Heart left ventricle (tissue), 16 donors: Measurements from ENCODE around the gene LAMA5. TPM values are rescaled to one million over a fixed set of nuclear protein-coding genes. Genes with fewer than 3 reads are reported as not detected.

Source experiments
- ATAC-seq, 4 donors: fragments of 200-7000 bp; cut with Tn5 transposase; one replicate each; pipeline ENCODE4 v1.9.1; 2020 to 2022; ENCODE audit warnings: moderate library complexity in 4 of 4, mild to moderate bottlenecking in 3 of 4, moderate number of reproducible peaks in 1 of 4
- DNase-seq, 5 donors: peaks; one replicate each; pipeline ENCODE4 v3.0.0-alpha.2; 2020
- H3K27ac ChIP-seq, 12 donors: fragments of 200-600 bp; sonication (generic) in 4 of 12; one replicate each; pipeline versions ENCODE4 v1.5.0 to v1.8.0; 2016 to 2022; ENCODE audit warnings: mild to moderate bottlenecking in 2 of 12
- H3K27me3 ChIP-seq, 9 donors: fragments of 200-600 bp; sonication (generic) in 2 of 9; one replicate each; pipeline versions ENCODE4 v1.5.1 to v1.8.0; 2016 to 2022; ENCODE audit warnings: mild to moderate bottlenecking in 3 of 9
- H3K36me3 ChIP-seq, 9 donors: fragments of 200-600 bp; sonication (generic) in 2 of 9; one replicate each; pipeline versions ENCODE4 v1.5.0 to v1.8.0; 2018 to 2022; ENCODE audit warnings: mild to moderate bottlenecking in 2 of 9
- H3K4me1 ChIP-seq, 12 donors: fragments of 200-600 bp; sonication (generic) in 4 of 12; one replicate each; pipeline versions ENCODE4 v1.5.0 to v1.8.0; 2016 to 2022; ENCODE audit warnings: mild to moderate bottlenecking in 3 of 12
- H3K4me3 ChIP-seq, 12 donors: fragments of 200-600 bp; sonication (generic) in 4 of 12; one replicate each; pipeline versions ENCODE4 v1.5.0 to v1.8.0; 2017 to 2022; ENCODE audit warnings: mild to moderate bottlenecking in 9 of 12, moderate library complexity in 4 of 12
- H3K9me3 ChIP-seq, 12 donors: fragments of 200-600 bp; sonication (generic) in 4 of 12; one replicate each; pipeline versions ENCODE4 v1.5.0 to v1.8.0; 2016 to 2022; ENCODE audit warnings: mild to moderate bottlenecking in 1 of 12
- POLR2A ChIP-seq, 2 donors: fragments of 450-650 bp; IDR thresholded peaks; one replicate each; pipeline ENCODE4 v1.6.1; 2017; ENCODE audit warnings: antibody characterized with exemption in 2 of 2, mild to moderate bottlenecking in 2 of 2, moderate library complexity in 2 of 2
- WGBS, 4 donors: extraction: QIAGEN DNeasy Blood & Tissue Kit in 2 of 4; methylation state at CpG; one replicate each; pipeline versions ENCODE4 v1.1.5 to v1.1.7; 2013 to 2018; 5-methylcytosine and 5-hydroxymethylcytosine counted together
- intact Hi-C, 10 donors: fragments of 100-400 bp; cut with DNase I; formaldehyde crosslinking; loops; one replicate each; pipeline versions ENCODE4 v1.11.1 to v1.14.2; 2022
- polyA plus RNA-seq, 2 donors: library from polyadenylated mRNA; stranded (reverse); fragments of 200-250 nt; gene quantifications; one replicate each; pipeline ENCODE4 v1.2.3, GENCODE V29; 2013
- total RNA-seq, 9 donors: library from RNA; depleted of rRNA in 2 of 9; stranded (reverse); fragments of >200 nt in 2 of 9; fragmentation: NEBNext Ultra II Directional in 3 of 9; extraction: Animal tissue kit (Norgen Biotek cat#: 25700) in 3 of 9; gene quantifications; one replicate each; pipeline versions ENCODE4 v1.1.0 to v1.2.4, GENCODE V29; 2016 to 2023
- TF ChIP-seq, protein P1 (sequence below), 12 donors: fragments of 200-600 bp; sonication (generic) in 4 of 12; IDR thresholded peaks; one replicate each; pipeline versions ENCODE4 v1.5.0 to v1.8.0; 2018 to 2022; ENCODE audit warnings: antibody characterized with exemption in 12 of 12, mild to moderate bottlenecking in 5 of 12
- donor health status: ischemic (EF 13 %, LVEDD 7.1; RV severe dilation, severe dysfunction).
- donor health status: healthy with polysubstance abuse.
- donor health status: DM: no; HTN: yes; CAD: no.
- donor health status: DM: no; HTN: no; CAD: no.
- donor health status: ischemic (EF 25% LVEDD 6.9; RV normal size, moderate dysfunction).
- donor health status: ischemic (EF 25% LVEDD 5.7; RV mildly dilated, moderate dysfunction).
- donor health status: healthy.
- donor health status: DM: yes; HTN: yes; CAD: no.
- donor health status: ischemic (EF 35%, LVEDD 5.7; RV mildly dilated, moderate dysfunction).
- donor health status: nonischemic (EF 11% LVEDD 7.7; RV severe dilation, severe dysfunction).
- donor health status: DM: yes; HTN: yes; CAD: no.
- donor health status: PGD.
- donor health status: ischemic (EF 29% LVEDD 5.4; RV normal size, mild dysfunction).
- donor health status: nonischemic (EF 23%, LVEDD 6.1; RV moderate dilation, normal function).

LAMA5 gene
- total and polyA plus RNA-seq, 11 donors, result 57.4 to 128 (median 73.6) TPM

- no peak overlapping the region for H3K4me3 ChIP-seq
- peak overlapping the region; percentile 62 to 97 (median 91) for H3K27ac ChIP-seq
- peaks cover 0 to 11% (median 0%) of the 10 kb centered on the region in 12 donors for H3K9me3 ChIP-seq
- ATAC-seq, result peak; percentile 70 to 74 (median 72)
- H3K36me3 ChIP-seq, result peaks cover 0 to 40% (median 25%) of the 10 kb centered on the region in 9 donors
- H3K27me3 ChIP-seq, result peaks cover 0 to 4% (median 0%) of the 10 kb centered on the region in 9 donors
- TF ChIP-seq, protein P1, sequence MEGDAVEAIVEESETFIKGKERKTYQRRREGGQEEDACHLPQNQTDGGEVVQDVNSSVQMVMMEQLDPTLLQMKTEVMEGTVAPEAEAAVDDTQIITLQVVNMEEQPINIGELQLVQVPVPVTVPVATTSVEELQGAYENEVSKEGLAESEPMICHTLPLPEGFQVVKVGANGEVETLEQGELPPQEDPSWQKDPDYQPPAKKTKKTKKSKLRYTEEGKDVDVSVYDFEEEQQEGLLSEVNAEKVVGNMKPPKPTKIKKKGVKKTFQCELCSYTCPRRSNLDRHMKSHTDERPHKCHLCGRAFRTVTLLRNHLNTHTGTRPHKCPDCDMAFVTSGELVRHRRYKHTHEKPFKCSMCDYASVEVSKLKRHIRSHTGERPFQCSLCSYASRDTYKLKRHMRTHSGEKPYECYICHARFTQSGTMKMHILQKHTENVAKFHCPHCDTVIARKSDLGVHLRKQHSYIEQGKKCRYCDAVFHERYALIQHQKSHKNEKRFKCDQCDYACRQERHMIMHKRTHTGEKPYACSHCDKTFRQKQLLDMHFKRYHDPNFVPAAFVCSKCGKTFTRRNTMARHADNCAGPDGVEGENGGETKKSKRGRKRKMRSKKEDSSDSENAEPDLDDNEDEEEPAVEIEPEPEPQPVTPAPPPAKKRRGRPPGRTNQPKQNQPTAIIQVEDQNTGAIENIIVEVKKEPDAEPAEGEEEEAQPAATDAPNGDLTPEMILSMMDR (IDR thresholded peaks at IDR 0.05), result peak in 8 of 12 donors; percentile 32 to 59 (median 40)
- TF ChIP-seq POLR2A (IDR thresholded peaks at IDR 0.05), result no peak
- 49 to 69% (median 63%) methylated on average over 20 to 43 of the region's 43 CpGs for WGBS, 4 donors
- peak; percentile 85 to 96 (median 90) for DNase-seq
- intact Hi-C loops, result loop anchor here in 5 of 10 donors (2.0 to 10.0 kb wide), 5 partner anchors 24 to 50 kb away; partner anchors contain the start of gene ADRM1 (in 2 of the 5)
- peaks cover 21 to 57% (median 47%) of the 10 kb centered on the region in 12 donors for H3K4me1 ChIP-seq
Observed at GRCh38 chr20:62352402-62353288, 14.5 kb downstream of the LAMA5 start.

- Histone ChIP-seq H3K36me3 (peaks cover 0 to 49% (median 30%) of the 10 kb centered on the region in 9 donors), H3K9me3 (peaks cover 0 to 11% (median 0%) of the 10 kb centered on the region in 12 donors), H3K27me3 (no peaks in the 10 kb centered on the region), H3K4me3 (no peak overlapping the region), H3K4me1 (peaks cover 21 to 48% (median 38%) of the 10 kb centered on the region in 12 donors), H3K27ac (peak overlapping the region in 10 of 12 donors; percentile 56 to 97 (median 84))
- 91 to 92% (median 91%) methylated on average over 55 to 60 of the region's 60 CpGs for WGBS, 4 donors
- peak in 3 of 5 donors; percentile 21 to 55 (median 21) for DNase-seq
- TF ChIP-seq, protein P1 (IDR thresholded peaks at IDR 0.05), result no peak
- no peak for TF ChIP-seq POLR2A (IDR thresholded peaks at IDR 0.05)
- no peak for ATAC-seq
- intact Hi-C loops, result loop anchor here in 5 of 10 donors (2.0 to 10.0 kb wide), 5 partner anchors 25 to 49 kb away; partner anchors contain the start of gene ADRM1 (in 2 of the 5)
Observed at GRCh38 chr20:62351469-62352401, 15.4 kb downstream of the LAMA5 start.

- DNase-seq (peak in 3 of 5 donors; percentile 19 to 58 (median 20)), ATAC-seq (no peak)
- intact Hi-C loops, result loop anchor here in 4 of 10 donors (5.0 to 10.0 kb wide), 4 partner anchors 39 to 49 kb away; partner anchors contain the start of gene ADRM1 (in 2 of the 4)
- 85 to 92% (median 88%) methylated on average over 21 to 23 of the region's 23 CpGs for WGBS, 4 donors
- no peak overlapping the region for H3K4me3 ChIP-seq
- peaks cover 0 to 11% (median 0%) of the 10 kb centered on the region in 12 donors for H3K9me3 ChIP-seq
- peak overlapping the region in 1 of 12 donors; percentile 92 for H3K27ac ChIP-seq
- H3K36me3 ChIP-seq, result peaks cover 0 to 58% (median 39%) of the 10 kb centered on the region in 9 donors
- peaks cover 18 to 39% (median 29%) of the 10 kb centered on the region in 12 donors for H3K4me1 ChIP-seq
- no peaks in the 10 kb centered on the region for H3K27me3 ChIP-seq
- TF ChIP-seq, protein P1 (IDR thresholded peaks at IDR 0.05), result no peak
- TF ChIP-seq POLR2A (IDR thresholded peaks at IDR 0.05), result no peak
Observed at GRCh38 chr20:62350629-62351422, 16.3 kb downstream of the LAMA5 start.
